NCI-H2196 treated with DMSO at 0.1 percent for 48 hours (cell line): ENCODE measurements around the gene SPEM3.

ENCODE experiments used
- DNase-seq: peaks from one replicate; lab custom pipeline; 2025; ENCODE audit not compliant: unreplicated experiment; lab: John Stamatoyannopoulos, UW

Gene SPEM3

DNA sequence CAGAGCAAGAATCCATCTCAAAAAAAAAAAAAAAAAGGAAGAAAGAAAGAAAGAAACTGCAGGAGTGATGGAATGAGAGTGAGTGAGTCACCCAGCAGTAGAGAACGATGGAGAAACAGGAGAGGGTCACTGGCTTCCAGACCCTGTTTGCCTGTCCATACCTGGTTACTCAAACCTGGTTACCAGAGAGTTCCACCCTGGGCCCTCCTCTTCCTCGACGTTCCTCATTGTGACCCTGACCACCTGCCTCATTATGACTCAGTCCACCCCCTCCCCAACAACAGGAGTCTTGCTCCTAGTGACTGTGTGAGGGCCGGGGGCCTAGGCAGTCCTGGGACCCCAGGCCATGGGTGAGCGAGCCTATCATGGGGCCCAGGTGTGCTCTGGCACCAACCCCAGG, at the start of gene SPEM3:
Gene SPEM3, plus strand, starts transcription at position 301 of the 400 bp plus-strand sequence. Its CDS starts 46 bp downstream, at position 347.
- no peak for DNase-seq

DNA sequence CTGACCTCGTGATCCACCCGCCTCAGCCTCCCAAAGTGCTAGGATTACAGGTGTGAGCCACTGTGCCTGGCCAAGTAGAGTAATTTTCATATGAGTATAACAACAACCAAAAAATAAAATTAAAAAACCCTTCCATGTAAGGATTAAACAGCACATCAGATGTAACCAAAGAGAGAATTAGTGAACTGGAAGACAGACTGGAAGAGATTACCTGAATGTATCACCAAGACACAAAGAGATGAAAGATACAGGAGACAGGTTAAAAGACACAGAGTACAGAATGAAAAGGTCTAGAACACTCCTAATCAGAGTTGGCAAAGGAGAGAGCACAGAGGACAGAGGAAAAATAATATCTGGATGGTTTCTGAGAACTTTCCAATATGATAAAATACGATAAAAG, 49.5 kb upstream of the SPEM3 start:
- DNase-seq: no peak

DNA sequence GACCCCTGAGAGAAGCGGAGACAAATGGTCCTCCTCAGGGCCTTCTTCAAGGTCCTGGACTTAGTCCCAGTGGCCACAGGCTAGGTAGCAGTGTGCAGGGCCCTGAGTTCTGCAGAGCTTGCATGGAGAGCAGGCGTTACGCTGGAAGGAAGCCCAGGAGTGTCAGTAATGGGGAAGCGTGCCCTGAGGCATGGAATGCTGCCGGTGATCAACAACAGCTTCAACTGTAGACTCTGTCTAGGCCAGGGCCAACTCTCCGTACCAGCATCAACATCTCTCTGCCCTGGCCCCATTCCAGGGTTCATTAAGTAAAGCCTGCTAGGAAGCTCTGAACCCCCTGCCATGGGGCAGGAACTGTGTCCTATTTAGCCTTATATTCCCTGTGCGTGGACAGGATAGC, 48.3 kb upstream of the SPEM3 start:
- no peak for DNase-seq

DNA sequence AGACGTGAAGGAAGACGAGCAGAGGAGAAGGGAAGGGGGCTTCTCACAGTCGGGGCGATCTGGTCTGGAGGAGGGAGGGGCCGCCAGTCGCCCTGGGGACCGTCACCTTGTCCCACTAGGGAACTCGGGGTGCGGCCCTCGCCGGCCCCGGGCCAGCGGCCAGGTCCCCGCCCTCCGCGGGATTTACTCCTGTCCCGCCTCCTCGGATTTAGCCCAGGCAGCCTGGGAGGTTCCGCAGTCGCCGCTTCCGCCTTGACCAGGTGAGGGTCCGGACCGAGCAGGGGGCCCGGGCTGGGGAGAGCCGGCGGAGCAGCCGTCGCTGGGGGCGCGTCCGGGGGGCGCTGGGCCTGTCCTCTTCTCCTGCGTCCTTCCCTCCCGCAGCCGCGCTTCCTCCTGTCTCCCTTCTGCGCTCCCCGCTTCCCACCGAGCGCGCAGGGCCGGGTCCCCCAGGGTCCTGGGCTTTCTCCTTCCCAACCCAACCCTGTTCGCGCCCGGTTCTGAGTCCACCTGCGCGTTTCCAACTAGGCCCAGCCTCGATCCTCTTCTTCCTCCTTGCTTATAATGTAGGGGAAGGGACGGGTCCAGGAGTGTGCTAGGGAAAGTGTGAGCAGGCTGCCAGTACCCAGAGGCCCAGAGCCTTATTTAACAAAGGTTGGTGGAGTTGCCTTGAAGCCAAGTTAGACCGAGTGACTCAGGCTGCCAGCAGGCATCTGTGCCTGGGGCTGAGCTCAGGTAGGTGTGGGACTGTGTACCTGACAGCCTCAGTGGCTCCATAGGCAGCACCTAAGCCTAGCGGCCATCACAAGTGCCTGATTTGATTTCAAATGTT, 47.6 kb upstream of the SPEM3 start, which contains the start of gene TNK1:
Gene TNK1, plus strand, starts transcription at position 235 of the 829 bp plus-strand sequence. CDS start 1,838 bp downstream, outside the sequence.
- no peak for DNase-seq

DNA sequence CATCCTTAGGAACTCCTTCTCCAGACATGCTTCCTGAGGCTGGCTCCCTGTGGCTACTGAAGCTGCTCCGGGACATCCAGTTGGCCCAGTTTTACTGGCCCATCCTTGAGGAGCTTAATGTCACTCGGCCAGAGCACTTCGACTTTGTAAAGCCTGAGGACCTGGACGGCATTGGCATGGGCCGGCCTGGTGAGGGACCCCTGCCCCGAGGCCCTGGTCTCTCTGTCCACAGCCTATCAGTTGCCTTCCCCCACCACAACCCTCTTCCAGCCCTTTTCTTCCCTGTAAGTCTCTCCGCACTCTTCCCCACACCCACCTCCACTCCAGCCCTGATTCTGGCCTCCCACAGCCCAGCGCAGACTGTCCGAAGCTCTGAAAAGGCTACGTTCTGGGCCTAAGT, 45.8 kb upstream of the SPEM3 start:
- DNase-seq: no peak

DNA sequence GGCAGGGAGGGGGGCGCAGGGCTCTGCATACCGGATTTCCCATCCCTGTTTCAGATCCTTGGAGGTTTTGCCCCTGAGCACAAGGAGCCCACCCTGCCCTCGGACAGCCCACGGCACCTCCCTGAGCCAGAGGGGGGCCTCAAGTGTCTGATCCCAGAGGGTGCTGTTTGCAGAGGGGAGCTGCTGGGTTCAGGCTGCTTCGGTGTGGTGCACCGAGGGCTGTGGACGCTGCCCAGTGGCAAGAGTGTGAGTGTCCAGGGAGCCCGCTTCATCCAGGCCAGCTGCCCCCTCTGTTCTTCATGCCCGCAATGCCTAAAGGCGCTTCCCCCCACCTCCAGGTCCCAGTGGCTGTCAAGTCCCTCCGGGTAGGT, 45.3 kb upstream of the SPEM3 start:
- DNase-seq: no peak

DNA sequence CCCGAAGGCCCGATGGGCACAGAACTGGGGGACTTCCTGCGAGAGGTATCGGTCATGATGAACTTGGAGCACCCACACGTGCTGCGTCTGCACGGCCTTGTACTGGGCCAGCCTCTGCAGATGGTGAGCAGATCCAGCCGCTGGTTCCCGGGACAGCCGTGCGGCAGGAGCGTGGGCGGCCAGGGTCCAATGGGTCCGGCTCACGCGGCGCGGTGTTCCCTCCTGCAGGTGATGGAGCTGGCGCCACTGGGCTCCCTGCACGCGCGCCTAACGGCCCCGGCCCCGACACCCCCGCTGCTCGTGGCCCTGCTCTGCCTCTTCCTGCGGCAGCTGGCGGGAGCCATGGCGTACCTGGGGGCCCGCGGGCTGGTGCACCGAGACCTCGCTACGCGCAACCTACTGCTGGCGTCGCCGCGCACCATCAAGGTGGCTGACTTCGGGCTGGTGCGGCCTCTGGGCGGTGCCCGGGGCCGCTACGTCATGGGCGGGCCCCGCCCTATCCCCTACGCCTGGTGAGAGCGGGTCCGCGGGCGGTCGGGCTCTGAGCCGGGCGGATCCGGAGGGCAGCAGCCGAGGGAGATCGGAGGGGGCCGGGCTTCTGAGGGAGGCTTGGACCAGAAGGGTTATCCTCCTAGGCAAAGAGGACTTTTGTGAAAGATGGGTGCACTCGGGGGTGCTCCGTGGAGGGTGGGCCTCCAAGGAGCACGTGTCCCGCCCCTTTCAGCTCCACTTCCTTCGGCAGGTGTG, 44.7 kb upstream of the SPEM3 start:
- DNase-seq: peak; percentile 5

DNA sequence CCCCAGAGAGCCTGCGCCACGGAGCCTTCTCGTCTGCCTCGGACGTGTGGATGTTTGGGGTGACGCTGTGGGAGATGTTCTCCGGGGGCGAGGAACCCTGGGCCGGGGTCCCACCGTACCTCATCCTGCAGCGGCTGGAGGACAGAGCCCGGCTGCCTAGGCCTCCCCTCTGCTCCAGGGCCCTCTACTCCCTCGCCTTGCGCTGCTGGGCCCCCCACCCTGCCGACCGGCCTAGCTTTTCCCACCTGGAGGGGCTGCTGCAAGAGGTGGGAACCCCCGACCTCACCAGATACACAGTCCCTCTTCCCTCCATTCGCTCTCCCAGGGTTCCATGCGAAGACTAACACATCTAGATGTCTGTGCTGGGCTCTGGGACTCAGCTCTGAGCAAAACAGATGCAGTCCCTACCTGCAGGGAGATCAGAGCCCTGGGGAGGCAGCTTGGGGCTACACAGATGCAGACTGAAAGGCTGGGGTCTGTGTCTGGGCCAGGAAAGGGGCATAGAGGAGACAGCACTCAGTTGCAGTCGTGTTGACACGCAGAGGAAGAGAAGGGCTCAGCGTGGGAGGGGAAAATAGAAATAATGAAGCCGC, 44.1 kb upstream of the SPEM3 start:
- DNase-seq: no peak

DNA sequence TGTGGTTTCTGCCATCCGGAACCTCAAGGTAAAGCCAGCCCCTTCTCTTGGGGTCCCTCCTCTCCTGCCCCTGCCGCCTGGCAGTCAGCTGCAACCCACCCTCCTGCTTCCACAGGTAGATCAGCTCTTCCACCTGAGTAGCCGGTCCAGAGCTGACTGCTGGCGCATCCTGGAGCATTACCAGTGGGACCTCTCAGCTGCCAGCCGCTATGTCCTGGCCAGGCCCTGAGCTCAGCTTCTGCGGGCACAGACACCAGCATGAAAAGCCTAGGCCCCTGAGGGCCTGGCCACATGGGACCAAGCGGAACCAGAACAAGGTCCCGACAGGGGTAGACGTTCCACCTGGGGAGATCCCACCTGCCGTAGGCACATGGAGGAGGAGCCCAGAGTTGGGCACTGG, 39.8 kb upstream of the SPEM3 start:
- no peak for DNase-seq

DNA sequence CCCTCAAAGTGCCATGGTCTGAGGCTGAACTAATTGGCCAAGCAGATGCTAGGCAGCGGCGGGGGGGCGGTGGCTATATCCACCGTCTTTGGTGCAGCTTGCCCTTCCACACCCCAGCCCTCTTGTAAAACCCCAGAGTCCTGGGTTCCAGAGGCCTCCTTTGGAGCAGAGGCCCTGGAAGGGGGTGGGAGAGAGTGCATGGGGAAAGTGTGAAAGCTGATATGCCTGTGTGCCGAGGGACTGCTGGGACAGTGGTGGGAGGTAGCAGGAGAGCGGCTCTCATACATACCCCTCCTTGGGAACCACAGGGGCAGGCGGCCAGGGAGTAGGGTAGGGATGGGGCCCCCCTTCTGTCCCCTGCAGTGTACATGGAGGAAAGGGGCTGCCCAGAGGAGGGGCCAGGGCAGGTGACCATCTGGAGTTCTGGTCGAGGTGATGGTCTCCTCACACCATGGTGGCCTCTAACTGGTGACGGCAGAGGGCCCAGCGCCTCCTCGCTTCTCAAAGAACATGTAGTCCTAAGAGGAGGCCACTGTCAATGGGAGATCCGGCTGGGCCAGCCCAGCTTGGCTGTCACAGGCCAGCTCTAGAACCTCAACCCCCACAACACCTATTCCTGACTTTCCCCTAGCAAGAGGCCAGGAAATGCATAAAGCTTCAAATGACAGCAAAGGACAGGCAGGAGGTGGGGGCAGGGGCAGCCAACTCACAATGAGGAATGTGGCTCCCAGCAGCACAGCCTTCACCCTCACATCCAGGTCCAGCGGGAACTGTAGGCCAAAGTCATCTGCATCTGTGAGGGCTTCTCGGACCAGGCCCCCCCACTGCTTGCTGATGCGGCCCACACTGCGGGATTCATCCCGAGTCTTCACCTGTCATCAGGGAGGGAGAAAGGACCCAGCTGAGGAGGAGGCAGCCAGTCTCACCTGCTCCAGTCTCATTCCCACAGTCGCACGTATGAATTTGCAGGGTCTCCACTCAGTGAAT, 38.4 kb upstream of the SPEM3 start:
- DNase-seq: no peak

DNA sequence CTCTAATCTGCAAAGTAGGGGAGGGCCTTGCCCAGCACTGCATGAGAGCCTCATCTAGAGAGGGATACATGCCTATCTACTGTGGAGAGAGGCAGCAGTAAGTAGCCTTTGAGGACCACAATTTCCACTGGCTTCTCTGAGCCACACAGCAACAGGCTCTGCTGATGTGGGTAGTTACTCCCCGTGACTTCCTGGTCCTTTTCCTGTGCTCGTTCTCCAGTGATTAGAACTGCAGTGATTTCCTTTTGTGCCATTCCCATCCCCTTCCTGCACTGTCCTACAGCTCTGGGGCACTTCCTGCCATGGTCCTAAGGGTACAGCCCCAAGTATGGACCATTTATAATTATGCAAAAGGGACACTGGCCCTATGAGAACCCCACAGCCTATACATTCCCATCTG, 37.4 kb upstream of the SPEM3 start:
- no peak for DNase-seq

DNA sequence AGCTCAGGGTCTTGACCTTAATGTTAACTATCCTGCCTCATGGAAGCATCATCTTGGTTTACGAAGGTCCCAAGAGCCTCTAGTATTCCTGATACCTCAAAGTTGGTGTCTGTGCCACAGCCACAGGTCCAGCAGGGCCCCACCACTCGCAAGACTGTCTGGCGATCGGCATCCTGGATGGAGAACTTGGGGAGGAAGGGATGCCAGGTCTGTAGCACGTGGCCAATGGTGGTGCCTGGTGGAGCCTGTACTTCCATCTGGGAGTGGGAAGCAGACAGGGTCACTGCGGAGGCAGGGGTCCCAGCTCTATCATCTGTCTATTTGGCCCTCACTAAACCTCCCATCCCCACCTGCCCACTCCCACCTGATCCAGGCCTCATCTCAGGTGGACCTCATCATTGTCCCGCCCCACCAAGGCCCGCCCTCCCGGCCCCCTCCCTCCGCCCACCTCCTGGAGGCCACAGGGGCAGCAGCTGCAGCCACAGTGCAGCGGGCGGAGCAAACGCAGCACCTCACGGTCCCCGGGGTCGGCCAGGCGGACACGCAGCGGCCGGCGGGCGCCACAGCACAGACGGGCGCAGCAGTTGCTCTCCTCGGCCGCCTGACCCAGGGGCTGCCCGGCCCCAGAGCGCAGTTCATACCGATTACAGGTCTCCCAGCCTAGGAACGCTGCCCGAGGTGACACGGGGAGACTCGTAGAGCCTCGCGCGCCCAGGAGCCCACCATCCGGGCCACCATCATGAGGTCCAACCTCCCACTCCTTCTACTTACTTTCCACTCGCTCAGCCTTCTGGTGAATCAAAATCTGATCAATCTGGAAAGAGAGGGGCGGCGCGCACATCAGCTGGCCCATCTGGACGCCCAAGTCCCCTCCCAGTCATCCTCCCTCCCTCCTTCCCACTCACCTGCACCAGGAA, 35.7 kb upstream of the SPEM3 start:
- no peak for DNase-seq

DNA sequence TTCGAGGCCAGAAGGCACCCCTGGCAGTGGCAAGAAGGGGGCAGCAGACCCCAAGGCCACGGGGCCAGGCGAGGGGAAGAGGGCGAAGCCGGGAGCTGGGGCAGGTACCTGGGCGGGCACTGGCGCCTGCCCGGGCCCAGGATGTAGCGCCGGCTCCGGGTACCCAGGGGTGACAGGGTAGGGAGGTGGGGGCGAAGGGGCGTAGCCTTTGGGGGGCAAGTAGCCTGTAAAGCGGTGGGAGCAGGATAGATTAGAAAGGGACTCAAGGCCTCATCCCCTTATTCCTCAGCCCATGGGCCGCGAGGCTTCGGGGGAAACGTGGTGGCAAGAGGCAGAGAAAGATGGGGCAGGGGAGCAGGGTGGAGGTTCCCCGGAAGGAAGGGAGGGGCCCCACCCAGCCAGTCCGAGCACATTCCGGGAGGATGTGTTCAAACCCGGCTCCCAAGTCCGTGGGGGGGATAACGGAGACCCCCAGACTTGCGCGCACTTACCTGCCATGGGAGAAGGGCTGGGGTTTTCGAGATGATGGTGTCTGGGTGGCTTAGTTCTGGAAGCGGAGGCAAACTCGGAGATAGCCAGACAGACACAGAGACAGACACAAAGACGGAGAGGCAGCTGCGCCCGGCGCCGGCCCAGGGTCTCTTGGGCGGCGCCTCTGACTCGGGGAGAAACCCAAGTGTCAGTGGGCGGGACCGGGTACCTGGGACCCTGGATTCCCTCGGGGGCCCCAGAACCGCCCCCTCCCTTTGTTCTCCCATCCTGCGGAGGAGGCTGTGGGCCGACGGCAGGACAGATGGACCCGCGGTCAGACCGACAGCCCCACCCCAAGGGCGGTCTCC, 34.8 kb upstream of the SPEM3 start:
- no peak for DNase-seq

DNA sequence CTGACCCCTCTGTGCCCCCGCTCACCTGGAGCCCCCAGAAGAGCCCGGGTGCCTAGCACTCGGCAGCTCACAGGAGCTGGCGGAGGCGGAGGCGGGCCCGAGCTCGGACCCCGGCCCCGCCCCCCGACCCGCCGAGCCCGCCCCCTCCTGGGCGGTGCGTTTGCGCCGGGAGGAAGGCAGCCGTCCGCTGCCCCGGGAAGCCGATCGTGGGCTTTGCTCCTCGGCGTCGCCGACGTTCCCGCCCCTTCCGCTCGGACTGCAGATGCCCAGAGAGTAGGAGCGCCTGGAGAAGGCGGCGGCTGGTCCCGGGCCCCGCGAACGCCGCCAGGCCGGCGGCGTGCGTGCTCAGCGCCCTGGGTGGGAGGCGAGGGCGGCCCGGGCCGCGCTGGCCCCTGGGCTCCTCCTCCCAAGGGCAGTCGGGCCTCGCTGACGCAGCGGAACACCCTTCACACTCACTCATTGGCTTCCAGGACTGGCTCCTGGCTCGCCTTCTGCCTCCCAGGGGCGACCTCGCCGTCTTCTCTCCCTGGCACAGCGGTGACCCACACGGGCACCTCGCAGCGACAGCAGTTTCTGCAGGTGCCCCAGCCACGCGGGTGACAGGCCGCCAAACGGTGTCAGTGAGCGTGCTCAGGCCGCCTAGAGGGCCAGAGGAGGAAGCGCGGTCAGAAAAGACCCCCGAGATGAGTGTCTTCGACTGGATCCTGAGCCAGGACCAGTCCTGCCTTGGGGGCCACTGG, 34.0 kb upstream of the SPEM3 start, which contains the start of gene PLSCR3:
Gene PLSCR3, minus strand, starts transcription at position 74 of the 740 bp plus-strand sequence. CDS start 415 bp downstream, outside the sequence.
- peak; percentile 10 for DNase-seq

DNA sequence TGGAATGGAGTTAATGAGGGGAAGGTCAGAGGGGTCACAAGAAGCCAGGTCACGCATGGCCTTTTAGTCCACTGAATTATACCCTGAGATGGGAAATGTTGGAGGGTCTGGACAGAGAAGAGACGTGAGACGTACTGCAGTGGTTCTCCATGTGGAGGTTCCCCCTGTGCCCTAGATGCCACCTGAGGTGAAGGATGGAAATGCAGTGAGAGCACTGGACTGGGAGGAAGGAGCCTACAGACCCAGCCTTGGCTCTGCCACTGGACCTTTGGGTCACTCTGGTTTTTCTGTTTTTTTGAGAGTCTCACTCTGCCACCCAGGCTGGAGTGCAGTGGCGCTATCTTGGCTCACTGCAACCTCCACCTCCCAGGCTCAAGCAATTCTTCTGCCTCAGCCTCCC, 32.5 kb upstream of the SPEM3 start:
- DNase-seq: no peak

DNA sequence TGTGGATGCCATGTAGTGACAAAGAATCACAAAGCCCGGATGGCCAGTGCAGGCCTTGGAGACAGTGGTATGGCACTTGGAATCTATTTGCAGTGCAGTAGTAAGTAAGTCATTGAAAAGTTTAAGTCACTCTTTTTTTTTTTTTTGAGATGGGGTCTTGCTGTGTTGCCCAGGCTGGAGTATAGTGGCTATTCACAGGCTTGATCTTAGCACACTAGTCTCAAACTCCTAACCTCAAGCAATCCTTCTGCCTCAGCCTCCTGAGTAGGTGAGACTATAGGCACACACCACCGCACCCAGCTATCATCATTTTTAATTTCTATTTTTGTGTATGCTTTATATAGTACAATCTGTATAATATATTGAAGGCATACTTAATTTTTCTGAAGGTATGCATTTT, 30.0 kb upstream of the SPEM3 start:
- DNase-seq: no peak

DNA sequence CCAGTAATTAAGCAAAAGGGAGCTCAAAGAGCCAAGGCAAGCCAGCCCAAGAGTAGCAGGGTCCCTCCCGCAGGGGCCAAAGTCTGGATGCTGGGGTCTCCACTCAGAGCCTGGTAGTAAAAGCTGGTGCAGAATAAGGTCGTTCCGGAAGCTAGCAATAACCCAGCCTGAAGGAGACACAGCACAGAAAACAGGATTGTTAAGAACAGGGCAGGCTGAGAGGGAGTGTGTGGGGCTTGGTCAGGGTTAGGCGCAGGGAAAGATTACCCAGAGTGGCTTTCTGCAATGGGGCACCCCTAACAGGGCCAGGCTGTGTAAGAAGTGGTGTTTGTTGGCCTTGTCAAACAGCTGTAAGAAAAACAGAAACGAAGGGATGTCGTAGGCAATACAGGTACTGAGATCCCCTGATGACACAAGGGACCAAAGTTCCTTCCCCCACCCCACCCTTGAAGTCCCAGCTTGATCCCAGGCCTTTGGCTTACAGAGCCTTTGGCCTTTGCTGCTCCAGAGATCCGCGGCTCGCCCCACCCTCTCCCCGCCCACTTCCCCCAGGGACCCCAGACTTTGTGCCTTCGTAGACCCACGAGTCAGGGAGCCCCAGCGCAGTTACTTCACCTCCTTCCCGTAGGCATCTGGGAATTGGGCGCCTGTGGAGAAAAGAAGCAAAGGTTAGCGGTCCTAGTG, 25.5 kb upstream of the SPEM3 start:
- DNase-seq: no peak

DNA sequence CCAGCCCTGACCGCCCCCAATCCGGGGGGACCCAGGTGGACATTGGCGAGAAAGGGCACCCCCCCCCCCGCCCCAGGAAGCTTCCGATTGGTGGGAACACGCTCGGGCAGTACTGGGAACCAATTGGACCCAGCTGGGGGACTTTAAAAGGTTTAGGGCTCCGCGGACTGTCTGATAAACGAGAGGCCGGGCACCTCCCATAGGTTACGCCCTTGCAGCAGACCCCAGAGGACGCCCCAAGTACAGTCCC, 25.0 kb upstream of the SPEM3 start:
- DNase-seq: peak; percentile 36
